Mammary epithelial cell (primary cell): ENCODE data around the gene FGFR1OP2.

Experiments
- CTCF ChIP-seq, 2 donors: IDR thresholded peaks in 1 of 2; conservative IDR thresholded peaks in 1 of 2; 2 replicates each; pipeline ENCODE4 v1.5.1; 2011 to 2012; ENCODE audit warnings: inconsistent platforms in 2 of 2, low read length in 2 of 2, mild to moderate bottlenecking in 2 of 2, control low read depth in 1 of 2, low read depth in 1 of 2; ENCODE audit not compliant: insufficient read depth in 1 of 2; ENCODE audit errors: extremely low read depth in 1 of 2
- EZH2 ChIP-seq: IDR thresholded peaks from 2 replicates; pipeline ENCODE4 v1.6.1; 2012; ENCODE audit warnings: low read length, inconsistent platforms, borderline replicate concordance

- TF ChIP-seq CTCF (conservative IDR thresholded peaks at IDR 0.05 in 1 of 2, IDR thresholded peaks at IDR 0.05 in 1 of 2; ENCODE audit: extremely low read depth in 1 of 2, insufficient read depth in 1 of 2, low read depth in 1 of 2, low read length in 2 of 2): no peak
- no peak for TF ChIP-seq EZH2
These were observed 63.9 kb downstream of the FGFR1OP2 start for GRCh38 chr12:27002141-27002540.
